HepG2 (cell line): Measurements from ENCODE around the gene RPL31. TPM values are rescaled to one million over a fixed set of nuclear protein-coding genes. Genes with fewer than 3 reads are reported as not detected.

ENCODE experiments used
- ARNT ChIP-seq: fragments of 450-650 bp; IDR thresholded peaks from 2 replicates; pipeline ENCODE4 v1.6.1; 2017
- CBFB ChIP-seq: sonication (generic); formaldehyde crosslinking; IDR thresholded peaks from 2 replicates; pipeline ENCODE4 v1.4.0; 2020; ENCODE audit warnings: missing genetic modification reagents
- CHD4 ChIP-seq: fragments of 200-600 bp; sonication (generic); IDR thresholded peaks from 2 replicates; pipeline ENCODE4 v1.7.0; 2017; ENCODE audit warnings: mild to moderate bottlenecking, low read length, borderline replicate concordance
- DNMT1 ChIP-seq: sonication (generic); formaldehyde crosslinking; IDR thresholded peaks from 2 replicates; pipeline ENCODE4 v1.5.1; 2020; ENCODE audit warnings: mild to moderate bottlenecking, missing genetic modification reagents
- GABPA ChIP-seq, 2 experiments: IDR thresholded peaks; 2 replicates each; pipeline ENCODE4 v1.6.1; 2011 to 2016; ENCODE audit warnings: low read depth in 2 of 2, low read length in 1 of 2, missing biosample characterization in 1 of 2, missing genetic modification characterization in 1 of 2
- IRF2 ChIP-seq: IDR thresholded peaks from 2 replicates; pipeline ENCODE4 v1.6.1; 2018; ENCODE audit warnings: missing genetic modification reagents, missing compliant biosample characterization
- KDM5A ChIP-seq: fragments of 200-600 bp; sonication (generic); IDR thresholded peaks from 2 replicates; pipeline ENCODE4 v1.7.0; 2018; ENCODE audit warnings: antibody characterized with exemption, mild to moderate bottlenecking, low read length, borderline replicate concordance
- NFKB2 ChIP-seq: sonication (generic); formaldehyde crosslinking; IDR thresholded peaks from 2 replicates; pipeline ENCODE4 v1.4.0; 2020; ENCODE audit warnings: missing genetic modification reagents, borderline replicate concordance
- NR0B2 ChIP-seq: sonication (generic); formaldehyde crosslinking; IDR thresholded peaks from 2 replicates; pipeline ENCODE4 v1.4.0; 2020; ENCODE audit warnings: mild to moderate bottlenecking, missing genetic modification reagents
- PHF8 ChIP-seq: sonication (generic); formaldehyde crosslinking; IDR thresholded peaks from 2 replicates; pipeline ENCODE4 v1.5.0; 2020; ENCODE audit warnings: missing genetic modification reagents
- SMARCC2 ChIP-seq: fragments of 450-650 bp; IDR thresholded peaks from 2 replicates; pipeline ENCODE4 v1.6.1; 2017; ENCODE audit warnings: antibody characterized with exemption, mild to moderate bottlenecking
- TEAD2 ChIP-seq: sonication (generic); formaldehyde crosslinking; IDR thresholded peaks from 2 replicates; pipeline ENCODE4 v1.9.0; 2021; ENCODE audit warnings: missing genetic modification reagents
- WIZ ChIP-seq: sonication (generic); formaldehyde crosslinking; IDR thresholded peaks from 2 replicates; pipeline ENCODE4 v1.5.1; 2020; ENCODE audit warnings: mild to moderate bottlenecking, missing genetic modification reagents
- ZFYVE20 ChIP-seq: sonication (generic); formaldehyde crosslinking; IDR thresholded peaks from 2 replicates; pipeline ENCODE4 v1.8.0; 2023; ENCODE audit warnings: low read depth, mild to moderate bottlenecking, moderate library complexity, missing genetic modification reagents, borderline replicate concordance
- ZNF263 ChIP-seq: sonication (generic); formaldehyde crosslinking; IDR thresholded peaks from 2 replicates; pipeline ENCODE4 v1.4.0; 2020; ENCODE audit warnings: missing genetic modification reagents
- ZNF362 ChIP-seq: sonication (generic); formaldehyde crosslinking; IDR thresholded peaks from 2 replicates; pipeline ENCODE4 v1.4.0; 2020; ENCODE audit warnings: missing genetic modification reagents, mild to moderate bottlenecking, borderline replicate concordance
- ZNF407 ChIP-seq: sonication (generic); formaldehyde crosslinking; IDR thresholded peaks from one replicate; pipeline ENCODE4 v1.5.1; 2020; ENCODE audit warnings: mild to moderate bottlenecking, missing genetic modification reagents; ENCODE audit errors: not compliant biosample characterization
- ZNF530 ChIP-seq: sonication (generic); formaldehyde crosslinking; IDR thresholded peaks from 2 replicates; pipeline ENCODE4 v1.5.0; 2020; ENCODE audit warnings: low read depth, mild to moderate bottlenecking, missing genetic modification reagents
- ZNF605 ChIP-seq: sonication (generic); formaldehyde crosslinking; IDR thresholded peaks from 2 replicates; pipeline ENCODE4 v1.8.0; 2022; ENCODE audit warnings: mild to moderate bottlenecking, missing genetic modification reagents
- ZNF790 ChIP-seq: sonication (generic); formaldehyde crosslinking; IDR thresholded peaks from 2 replicates; pipeline ENCODE4 v1.8.0; 2022; ENCODE audit warnings: missing genetic modification reagents, mild to moderate bottlenecking, borderline replicate concordance
- ZNF83 ChIP-seq: sonication (generic); formaldehyde crosslinking; IDR thresholded peaks from 2 replicates; pipeline ENCODE4 v1.4.0; 2020; ENCODE audit warnings: missing genetic modification reagents, mild to moderate bottlenecking, borderline replicate concordance
- polyA plus RNA-seq, 8 experiments: library from polyadenylated mRNA; depleted of rRNA in 3 of 8; stranded (reverse) in 7 of 8; unstranded in 1 of 8; fragments of >200 nt; fragmentation: Illumina TruSeq in 4 of 8; extraction: Trizol in 4 of 8; gene quantifications; 2 replicates each; pipeline versions ENCODE4 v1.2.1 to v1.2.3, GENCODE V29; 2011 to 2016; ENCODE audit warnings: low read depth in 4 of 8, missing spikeins in 1 of 8, mixed read lengths in 1 of 8; ENCODE audit not compliant: insufficient read depth in 1 of 8
- total RNA-seq, 5 experiments: library from RNA; depleted of rRNA; stranded (reverse); fragments of >200 nt; fragmentation: Illumina TruSeq; extraction: Trizol; gene quantifications; 2 replicates each; pipeline ENCODE4 v1.2.3, GENCODE V29; 2016; ENCODE audit warnings: low read depth in 1 of 5

The RPL31 gene
- total and polyA plus RNA-seq, 2 of the 13 experiments (the other 11 are each of a cell fraction or from before 2014, with no cell fraction given): 3,331 to 3,582 TPM

GRCh38 chr2:101002562-101003277, 631 bp downstream of the RPL31 start (continued):
- no peak for TF ChIP-seq NR0B2 (CRISPR knock-in tag)
- no peak for TF ChIP-seq ZNF362 (CRISPR knock-in tag)
- no peak for TF ChIP-seq ZNF407
- no peak for TF ChIP-seq ZNF790 (CRISPR knock-in tag)
- TF ChIP-seq ZNF263 (CRISPR knock-in tag): no peak
- peak; percentile 58; the same call in 1 of the 2 replicates for TF ChIP-seq KDM5A
- TF ChIP-seq SMARCC2: no peak
- peak; percentile 7; the same call in 1 of the 2 replicates for TF ChIP-seq NFKB2 (CRISPR knock-in tag)
- no peak for TF ChIP-seq CBFB (CRISPR knock-in tag)
- TF ChIP-seq DNMT1: 0 out of 2 replicates have a peak, but pooled peaks have one; percentile 27
- no peak for TF ChIP-seq GABPA (IDR thresholded peaks at IDR 0.05; ENCODE audit: low read depth, low read length)
- TF ChIP-seq GABPA (CRISPR knock-in tag; IDR thresholded peaks at IDR 0.05; ENCODE audit: low read depth): no peak
- no peak for TF ChIP-seq TEAD2
- TF ChIP-seq CHD4: no peak
- TF ChIP-seq WIZ (CRISPR knock-in tag): no peak
- TF ChIP-seq ZNF83 (CRISPR knock-in tag): no peak
- no peak for TF ChIP-seq ZFYVE20 (CRISPR knock-in tag)
- TF ChIP-seq ZNF530 (CRISPR knock-in tag): no peak
- TF ChIP-seq PHF8 (CRISPR knock-in tag): no peak; the same call in 1 of the 2 replicates
- no peak for TF ChIP-seq ARNT
- no peak; the same call in 1 of the 2 replicates for TF ChIP-seq ZNF605 (CRISPR knock-in tag)
- TF ChIP-seq IRF2 (CRISPR knock-in tag): no peak
